Esophagus squamous epithelium (tissue), 5 donors: ENCODE results near the gene CDC42BPB. TPM values are rescaled to one million over a fixed set of nuclear protein-coding genes. Genes with fewer than 3 reads are reported as not detected.

Source experiments
- DNase-seq: peaks from one replicate; lab custom pipeline; 2025; lab: John Stamatoyannopoulos, UW
- H3K27ac ChIP-seq, 4 donors: fragments of 200-600 bp; sonication (generic); one replicate each; pipeline ENCODE4 v1.5.1; 2016 to 2019; ENCODE audit warnings: mild to moderate bottlenecking in 1 of 4
- H3K27me3 ChIP-seq, 4 donors: fragments of 200-600 bp; sonication (generic); 1 replicate in 3 of 4; 2 replicates in 1 of 4; pipeline versions ENCODE4 v1.5.1 to v1.6.0; 2017 to 2021; ENCODE audit warnings: antibody characterized with exemption in 1 of 4
- H3K36me3 ChIP-seq, 3 donors: fragments of 200-600 bp; sonication (generic); one replicate each; pipeline ENCODE4 v1.5.1; 2016 to 2019
- H3K4me1 ChIP-seq, 3 donors: fragments of 200-600 bp; sonication (generic); one replicate each; pipeline ENCODE4 v1.5.1; 2017 to 2019
- H3K4me3 ChIP-seq, 4 donors: fragments of 200-600 bp; sonication (generic); 1 replicate in 3 of 4; 2 replicates in 1 of 4; pipeline ENCODE4 v1.5.1; 2016 to 2019; ENCODE audit warnings: mild to moderate bottlenecking in 2 of 4, moderate library complexity in 1 of 4
- H3K9me3 ChIP-seq, 3 donors: fragments of 200-600 bp; sonication (generic); one replicate each; pipeline ENCODE4 v1.5.1; 2016 to 2019
- CTCF ChIP-seq, 6 experiments: fragments of 450-650 bp in 4 of 6; fragments of 200-600 bp in 2 of 6; sonication (generic) in 2 of 6; IDR thresholded peaks; one replicate each; pipeline ENCODE4 v1.5.1; 2016 to 2019; ENCODE audit warnings: antibody characterized with exemption in 6 of 6, mild to moderate bottlenecking in 4 of 6, moderate library complexity in 4 of 6
- POLR2A ChIP-seq, 4 donors: fragments of 450-650 bp; IDR thresholded peaks; one replicate each; pipeline ENCODE4 v1.6.1; 2017; ENCODE audit warnings: antibody characterized with exemption in 4 of 4, mild to moderate bottlenecking in 4 of 4, moderate library complexity in 3 of 4
- WGBS, 2 donors: methylation state at CpG; one replicate each; pipeline ENCODE4 v1.1.5; 2018; 5-methylcytosine and 5-hydroxymethylcytosine counted together
- intact Hi-C: fragments of 100-400 bp; cut with DNase I; formaldehyde crosslinking; loops from one replicate; pipeline ENCODE4 v1.15.0; 2022
- total RNA-seq, 4 donors: library from RNA; depleted of rRNA; stranded (reverse); fragments of >200 nt; gene quantifications; one replicate each; pipeline ENCODE4 v1.1.0, GENCODE V29; 2016
- donor health status: DM: yes; HTN: yes; CAD: no.

Gene CDC42BPB
- total RNA-seq, 4 donors from 2014 or later = 43.7 to 98.2 (median 81.2) TPM

GRCh38 chr14:103086771-103087342, 29.5 kb upstream of the CDC42BPB start:
- WGBS, 2 donors = 77% methylated on average over 8 of the region's 8 CpGs; no CpG with 5 or more reads in 1 of the 2 donors
- Histone ChIP-seq H3K4me3 (no peak overlapping the region), H3K27ac (no peak overlapping the region), H3K4me1 (peaks cover 8 to 22% (median 18%) of the 10 kb centered on the region in 3 donors), H3K27me3 (peaks cover 0 to 64% (median 0%) of the 10 kb centered on the region in 4 donors), H3K9me3 (no peaks in the 10 kb centered on the region), H3K36me3 (no peaks in the 10 kb centered on the region)
- intact Hi-C loops = no loop called here
- TF ChIP-seq CTCF (IDR thresholded peaks at IDR 0.05) (no peak), POLR2A (IDR thresholded peaks at IDR 0.05) (no peak)
- no peak for DNase-seq

- Histone ChIP-seq H3K27ac (no peak overlapping the region), H3K4me1 (peaks cover 0 to 8% (median 7%) of the 10 kb centered on the region in 3 donors), H3K4me3 (no peak overlapping the region), H3K27me3 (peaks cover 0 to 57% (median 0%) of the 10 kb centered on the region in 4 donors), H3K36me3 (no peaks in the 10 kb centered on the region), H3K9me3 (no peaks in the 10 kb centered on the region)
- intact Hi-C loops = no loop called here
- WGBS, 2 donors = 70 to 85% methylated on average over 8 to 14 of the region's 24 CpGs
- TF ChIP-seq POLR2A (IDR thresholded peaks at IDR 0.05) (no peak), CTCF (IDR thresholded peaks at IDR 0.05) (no peak)
- DNase-seq = no peak
These were observed 28.1 kb upstream of the CDC42BPB start for GRCh38 chr14:103085106-103086091.

- Histone ChIP-seq H3K9me3 (no peaks in the 10 kb centered on the region), H3K27ac (no peak within 1 kb of the TSS), H3K4me3 (peak within 1 kb of the TSS in 2 of 4 donors; percentile 24 to 54), H3K4me1 (peaks cover 0 to 8% (median 7%) of the 10 kb centered on the region in 3 donors), H3K27me3 (peaks cover 0 to 61% (median 0%) of the 10 kb centered on the region in 4 donors), H3K36me3 (no peaks in the 10 kb centered on the region)
- DNase-seq = no peak
- intact Hi-C loops = no loop called here
- 20 to 41% methylated on average over 4 to 5 of the region's 61 CpGs for WGBS, 2 donors
- TF ChIP-seq CTCF (IDR thresholded peaks at IDR 0.05) (no peak), POLR2A (IDR thresholded peaks at IDR 0.05) (no peak)
These were observed 26.9 kb upstream of the CDC42BPB start, which contains the start of gene LBHD2 for GRCh38 chr14:103084021-103084919. Gene LBHD2, plus strand, starts transcription at chr14:103084210. Its CDS starts 1,803 bp downstream, at chr14:103086013.

- Histone ChIP-seq H3K9me3 (no peaks in the 10 kb centered on the region), H3K27me3 (peaks cover 0 to 57% (median 0%) of the 10 kb centered on the region in 4 donors), H3K4me1 (peaks cover 0 to 8% (median 7%) of the 10 kb centered on the region in 3 donors), H3K27ac (no peak overlapping the region), H3K36me3 (no peaks in the 10 kb centered on the region), H3K4me3 (no peak overlapping the region)
- WGBS, 2 donors = 93 to 94% methylated on average over 2 of the region's 2 CpGs
- TF ChIP-seq CTCF (IDR thresholded peaks at IDR 0.05) = no peak
- TF ChIP-seq POLR2A (IDR thresholded peaks at IDR 0.05) = no peak
- intact Hi-C loops = no loop called here
- no peak for DNase-seq
These were observed 24.6 kb upstream of the CDC42BPB start for GRCh38 chr14:103081951-103082350.
